Measurements from ENCODE around the gene MVK. TPM values are rescaled to one million over a fixed set of nuclear protein-coding genes. Genes with fewer than 3 reads are reported as not detected.

Gene MVK
- total and polyA plus RNA-seq, 2 experiments from 2014 or later = 18.3 to 34.3 TPM

- TF ChIP-seq EZH2phosphoT487 (IDR thresholded peaks at IDR 0.05; ENCODE audit: low read depth, severe bottlenecking, unreplicated experiment) (no peak), EZH2 (IDR thresholded peaks at IDR 0.05; ENCODE audit: borderline replicate concordance) (no peak), CTCF (IDR thresholded peaks at IDR 0.05; ENCODE audit: poor library complexity) (no peak)
- H3K27ac ChIP-seq = no peak overlapping the region
- peaks cover 5% of the 10 kb centered on the region for H3K4me1 ChIP-seq (ENCODE audit: insufficient read depth)
- H3K4me2 ChIP-seq = no peak overlapping the region
- no peaks in the 10 kb centered on the region for H3K27me3 ChIP-seq
- WGBS (ENCODE audit: low lambda C conversion rate, missing lambda C conversion rate) = 77% methylated on average over 12 of the region's 12 CpGs
- no peaks in the 10 kb centered on the region for H3K79me2 ChIP-seq
- H4K20me1 ChIP-seq (ENCODE audit: insufficient read depth, poor library complexity, severe bottlenecking) = no peaks in the 10 kb centered on the region
- H3K9me2 ChIP-seq (replicated peaks; ENCODE audit: insufficient read depth) = no peaks in the 10 kb centered on the region
- H3K4me3 ChIP-seq = no peak overlapping the region
- no peaks in the 10 kb centered on the region for H3K9me3 ChIP-seq (ENCODE audit: low read depth)
- no peak overlapping the region for H2AFZ ChIP-seq
- no peak for DNase-seq (ENCODE audit: low spot score)
- H3K36me3 ChIP-seq (replicated peaks; ENCODE audit: insufficient read depth, low read depth) = no peaks in the 10 kb centered on the region
Measured at GRCh38 chr12:109557805-109558204, 15.8 kb upstream of the MVK start.

GRCh38 chr12:109558374-109559199, 15.0 kb upstream of the MVK start:
- no peaks in the 10 kb centered on the region for H3K36me3 ChIP-seq (replicated peaks; ENCODE audit: insufficient read depth, low read depth)
- peaks cover 5% of the 10 kb centered on the region for H3K4me1 ChIP-seq (ENCODE audit: insufficient read depth)
- WGBS (ENCODE audit: low lambda C conversion rate, missing lambda C conversion rate) = 91% methylated on average over 25 of the region's 25 CpGs
- TF ChIP-seq EZH2phosphoT487 (IDR thresholded peaks at IDR 0.05; ENCODE audit: low read depth, severe bottlenecking, unreplicated experiment) (no peak), CTCF (IDR thresholded peaks at IDR 0.05; ENCODE audit: poor library complexity) (no peak), EZH2 (IDR thresholded peaks at IDR 0.05; ENCODE audit: borderline replicate concordance) (no peak)
- no peak overlapping the region for H3K4me2 ChIP-seq
- no peaks in the 10 kb centered on the region for H3K27me3 ChIP-seq
- no peaks in the 10 kb centered on the region for H3K79me2 ChIP-seq
- no peak overlapping the region for H3K4me3 ChIP-seq
- H3K9me2 ChIP-seq (replicated peaks; ENCODE audit: insufficient read depth) = no peaks in the 10 kb centered on the region
- no peak for DNase-seq (ENCODE audit: low spot score)
- no peaks in the 10 kb centered on the region for H3K9me3 ChIP-seq (ENCODE audit: low read depth)
- no peak overlapping the region for H3K27ac ChIP-seq
- H4K20me1 ChIP-seq (ENCODE audit: insufficient read depth, poor library complexity, severe bottlenecking) = no peaks in the 10 kb centered on the region
- no peak overlapping the region for H2AFZ ChIP-seq

- H3K4me3 ChIP-seq = no peak overlapping the region
- peaks cover 5% of the 10 kb centered on the region for H3K4me1 ChIP-seq (ENCODE audit: insufficient read depth)
- 85% methylated on average over 6 of the region's 6 CpGs for WGBS (ENCODE audit: low lambda C conversion rate, missing lambda C conversion rate)
- no peak overlapping the region for H2AFZ ChIP-seq
- no peak overlapping the region for H3K4me2 ChIP-seq
- H3K9me3 ChIP-seq (ENCODE audit: low read depth) = no peaks in the 10 kb centered on the region
- no peaks in the 10 kb centered on the region for H3K79me2 ChIP-seq
- H3K9me2 ChIP-seq (replicated peaks; ENCODE audit: insufficient read depth) = no peaks in the 10 kb centered on the region
- TF ChIP-seq CTCF (IDR thresholded peaks at IDR 0.05; ENCODE audit: poor library complexity) = no peak
- TF ChIP-seq EZH2 (IDR thresholded peaks at IDR 0.05; ENCODE audit: borderline replicate concordance) = no peak
- TF ChIP-seq EZH2phosphoT487 (IDR thresholded peaks at IDR 0.05; ENCODE audit: low read depth, severe bottlenecking, unreplicated experiment) = no peak
- H3K27ac ChIP-seq = no peak overlapping the region
- no peaks in the 10 kb centered on the region for H4K20me1 ChIP-seq (ENCODE audit: insufficient read depth, poor library complexity, severe bottlenecking)
- no peaks in the 10 kb centered on the region for H3K36me3 ChIP-seq (replicated peaks; ENCODE audit: insufficient read depth, low read depth)
- DNase-seq (ENCODE audit: low spot score) = no peak
- H3K27me3 ChIP-seq = no peaks in the 10 kb centered on the region
Measured at GRCh38 chr12:109559200-109559505, 14.4 kb upstream of the MVK start.
